Mucosa of rectum (tissue), 2 donors: ENCODE data around the gene LHPP.
A peak's percentile ranks its signal among the peaks of the same experiment; 100 is the strongest.

Experiments
- H3K27ac ChIP-seq, 2 donors: one replicate each; pipeline ENCODE4 v1.7.0; 2013; ENCODE audit warnings: inconsistent platforms in 2 of 2, low read depth in 2 of 2, low read length in 2 of 2
- H3K27me3 ChIP-seq, 2 donors: one replicate each; pipeline ENCODE4 v1.7.0; 2013; ENCODE audit warnings: low read length in 2 of 2; ENCODE audit not compliant: control insufficient read depth in 2 of 2, insufficient read depth in 2 of 2
- H3K36me3 ChIP-seq, 2 donors: one replicate each; pipeline ENCODE4 v1.7.0; 2013; ENCODE audit warnings: low read length in 2 of 2; ENCODE audit not compliant: control insufficient read depth in 2 of 2, insufficient read depth in 2 of 2
- H3K4me1 ChIP-seq, 2 donors: one replicate each; pipeline ENCODE4 v1.7.0; 2013; ENCODE audit warnings: low read length in 2 of 2, mild to moderate bottlenecking in 1 of 2; ENCODE audit not compliant: control insufficient read depth in 2 of 2, insufficient read depth in 2 of 2
- H3K4me3 ChIP-seq, 2 donors: one replicate each; pipeline ENCODE4 v1.7.0; 2013; ENCODE audit warnings: low read length in 2 of 2
- H3K9ac ChIP-seq, 2 donors: one replicate each; pipeline ENCODE4 v1.7.0; 2013; ENCODE audit warnings: low read length in 2 of 2, low read depth in 1 of 2, mild to moderate bottlenecking in 1 of 2
- H3K9me3 ChIP-seq, 2 donors: one replicate each; pipeline ENCODE4 v1.7.0; 2013; ENCODE audit warnings: low read length in 2 of 2; ENCODE audit not compliant: control insufficient read depth in 2 of 2
- donor health status: healthy.
- donor health status: Normal muscosa, but diverticular disease.

LHPP gene

DNA sequence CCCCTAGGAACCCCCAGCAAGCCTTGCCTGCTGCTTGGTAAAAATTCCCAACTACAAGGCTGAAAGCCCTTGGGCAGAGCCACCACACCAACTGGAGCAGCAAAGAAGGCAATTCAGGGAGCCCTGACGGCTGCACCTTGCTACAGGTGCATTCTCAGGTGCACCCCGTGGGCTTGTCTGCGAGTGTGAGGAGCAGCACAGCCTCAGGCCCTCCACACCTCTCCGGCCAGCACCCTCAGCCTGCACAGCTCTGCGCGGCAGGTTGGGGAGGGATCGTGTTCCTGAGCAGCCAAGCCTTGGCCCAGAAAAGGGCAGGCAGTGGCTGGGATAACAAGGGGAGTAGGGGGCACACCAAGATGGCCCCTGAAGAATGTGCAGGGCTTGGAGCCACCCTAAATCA is 178.4 kb downstream of the LHPP start:
- Histone ChIP-seq H3K9me3 (no peaks in the 10 kb centered on the region), H3K36me3 (peaks cover 9 to 10% of the 10 kb centered on the region in 2 donors), H3K4me1 (peaks cover 10 to 19% of the 10 kb centered on the region in 2 donors), H3K27me3 (no peaks in the 10 kb centered on the region), H3K9ac (no peak overlapping the region), H3K4me3 (no peak overlapping the region), H3K27ac (peak overlapping the region in 1 of 2 donors; percentile 68)

DNA sequence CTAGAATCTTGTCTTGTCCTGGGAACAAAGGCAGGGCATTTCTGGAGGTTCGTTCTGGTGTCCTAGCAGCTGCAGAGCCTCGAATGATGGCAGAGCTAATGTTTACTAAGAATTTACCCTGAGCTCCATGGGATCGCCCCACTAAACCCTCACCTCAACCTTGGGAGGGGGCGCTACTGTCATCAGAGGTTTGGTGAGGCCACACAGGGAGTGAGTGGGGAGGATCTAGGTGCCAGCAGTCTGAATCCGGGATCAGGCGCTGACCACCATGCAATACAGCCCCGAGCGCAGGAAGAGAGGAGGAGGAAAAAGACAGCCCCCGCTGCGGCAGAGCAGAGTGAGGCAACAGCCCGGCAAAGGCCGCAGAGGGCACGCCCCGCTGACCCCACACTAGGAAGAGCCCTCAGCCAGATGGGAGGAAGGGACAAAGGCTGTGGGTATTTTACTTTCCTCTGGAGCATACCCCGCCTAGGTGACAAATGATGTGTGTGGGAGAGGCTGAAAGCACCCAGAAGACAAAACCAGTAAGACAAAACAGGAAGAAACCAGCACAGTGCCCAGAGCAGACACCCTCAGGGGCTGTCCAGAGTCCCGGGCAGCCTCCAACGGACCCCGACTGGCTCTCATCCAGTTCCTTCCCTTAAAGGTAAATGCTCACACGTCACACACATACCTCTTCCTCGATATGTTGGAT is 179.1 kb downstream of the LHPP start:
- Histone ChIP-seq H3K9me3 (no peaks in the 10 kb centered on the region), H3K4me1 (peaks cover 10 to 19% of the 10 kb centered on the region in 2 donors), H3K36me3 (peaks cover 9 to 10% of the 10 kb centered on the region in 2 donors), H3K27ac (peak overlapping the region; percentile 33 to 68), H3K27me3 (no peaks in the 10 kb centered on the region), H3K9ac (no peak overlapping the region), H3K4me3 (no peak overlapping the region)

DNA sequence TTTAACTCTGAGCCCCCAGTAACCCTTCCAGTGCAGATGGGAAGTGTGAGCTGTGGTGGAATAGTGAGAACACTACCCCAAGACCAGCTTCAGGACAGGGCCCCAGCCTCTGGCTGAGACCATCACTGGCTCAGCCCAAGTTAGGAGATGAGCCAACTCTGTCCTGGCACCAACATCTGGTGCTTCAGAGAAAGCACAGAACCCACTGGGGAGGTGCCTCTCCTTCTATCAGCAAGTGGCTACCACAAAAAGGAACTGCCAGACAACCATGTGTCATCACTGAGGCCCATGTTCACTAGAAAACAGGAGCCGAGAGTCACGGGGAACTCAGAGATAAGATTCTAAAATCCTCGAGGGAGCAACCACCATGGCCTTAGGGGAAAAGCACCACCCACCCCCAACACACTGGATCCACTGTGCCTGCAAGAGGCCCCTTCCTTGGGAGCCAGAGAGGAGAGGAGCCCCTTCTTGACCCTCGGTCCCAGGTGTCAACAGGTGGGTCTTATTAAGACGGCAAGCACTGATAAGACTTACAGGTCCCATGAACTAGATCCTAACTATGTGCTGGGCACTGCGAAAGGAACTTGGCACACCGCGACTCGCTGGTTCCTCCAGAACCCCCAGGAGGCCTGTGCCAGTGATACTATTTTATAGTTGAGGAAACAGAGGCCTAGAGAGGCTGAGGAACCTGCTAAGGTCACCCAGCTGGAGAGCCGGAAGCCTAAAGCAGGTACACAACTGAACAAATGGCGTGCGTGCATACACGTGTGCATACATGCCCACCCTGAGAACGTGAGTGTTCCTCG is 179.9 kb downstream of the LHPP start:
- H3K36me3 ChIP-seq: peaks cover 9 to 10% of the 10 kb centered on the region in 2 donors
- H3K9ac ChIP-seq: peak overlapping the region in 1 of 2 donors; percentile 0
- no peaks in the 10 kb centered on the region for H3K9me3 ChIP-seq
- H3K4me3 ChIP-seq: no peak overlapping the region
- no peaks in the 10 kb centered on the region for H3K27me3 ChIP-seq
- peaks cover 11 to 26% of the 10 kb centered on the region in 2 donors for H3K4me1 ChIP-seq
- H3K27ac ChIP-seq: peak overlapping the region; percentile 33 to 68

DNA sequence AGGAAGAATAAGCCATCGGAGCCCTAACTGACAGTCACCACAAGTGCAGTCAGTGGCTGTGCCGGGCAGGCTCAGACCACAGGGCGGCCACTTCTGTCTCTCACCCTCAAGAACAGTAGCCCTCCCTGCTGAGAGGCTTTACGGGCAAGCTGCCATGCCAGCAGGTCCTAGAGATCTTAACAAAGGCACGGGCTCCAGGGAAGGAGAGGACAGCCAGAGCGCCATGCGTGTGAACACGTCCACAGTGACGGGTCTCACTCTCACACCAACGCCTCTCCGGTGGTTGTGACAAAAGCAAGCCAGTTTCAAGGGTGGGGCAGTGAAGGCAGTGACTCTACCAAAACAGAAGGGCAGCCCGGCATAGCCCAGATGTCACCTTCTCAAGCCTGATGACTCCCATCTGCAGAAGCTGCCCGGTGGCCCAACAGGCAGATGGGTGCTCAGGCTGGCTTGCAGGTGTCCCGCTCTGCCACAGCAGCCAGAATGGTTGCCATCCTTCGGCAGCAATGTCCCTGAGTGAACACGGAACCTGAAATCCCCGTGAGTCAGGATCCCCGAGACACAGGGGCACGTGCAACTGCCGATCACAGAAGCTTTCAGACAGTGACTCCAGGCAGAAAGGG is 180.6 kb downstream of the LHPP start:
- H3K27ac ChIP-seq: peak overlapping the region; percentile 33 to 68

DNA sequence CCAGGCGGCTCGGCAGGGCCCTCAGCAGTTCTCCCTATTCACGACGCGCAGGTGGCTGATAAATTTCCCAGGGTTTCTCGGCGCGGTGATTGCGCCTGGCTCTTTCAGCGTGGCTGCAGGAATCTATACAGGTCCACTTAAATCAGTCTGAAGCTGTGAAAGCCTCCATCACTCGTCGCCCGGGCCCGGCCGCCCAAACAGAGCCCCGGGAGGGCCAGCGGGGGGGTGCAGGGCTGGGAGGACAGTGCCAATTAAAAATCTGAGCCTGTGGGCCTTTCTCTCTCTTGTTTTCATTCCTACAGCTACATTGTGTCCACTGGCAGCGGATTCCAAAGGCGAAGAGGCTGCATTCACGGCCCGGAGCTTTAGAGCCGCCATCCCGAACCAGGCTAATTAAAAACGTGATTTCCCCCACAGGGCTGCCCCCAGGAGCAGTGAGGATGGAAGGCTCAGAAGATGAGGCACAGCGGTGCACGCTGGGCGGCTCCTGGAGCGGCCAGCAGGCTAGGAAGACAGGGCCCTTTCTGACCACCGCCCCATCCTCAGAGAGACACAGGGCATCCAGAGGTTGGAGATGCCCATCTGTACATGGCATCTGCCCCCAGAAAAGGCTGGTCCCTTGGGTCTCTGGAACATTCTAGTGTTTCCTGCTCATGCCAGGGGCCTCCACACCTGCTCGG is 181.8 kb downstream of the LHPP start:
- H3K27ac ChIP-seq: no peak overlapping the region
- peaks cover 5 to 10% of the 10 kb centered on the region in 2 donors for H3K36me3 ChIP-seq
- H3K27me3 ChIP-seq: no peaks in the 10 kb centered on the region
- peaks cover 30 to 41% of the 10 kb centered on the region in 2 donors for H3K4me1 ChIP-seq
- no peak overlapping the region for H3K9ac ChIP-seq
- no peaks in the 10 kb centered on the region for H3K9me3 ChIP-seq
- H3K4me3 ChIP-seq: no peak overlapping the region

More for the DNA sequence above, 180.6 kb downstream of the LHPP start:
- Histone ChIP-seq H3K9ac (peak overlapping the region in 1 of 2 donors; percentile 0), H3K27me3 (no peaks in the 10 kb centered on the region), H3K4me1 (peaks cover 18 to 29% of the 10 kb centered on the region in 2 donors), H3K4me3 (no peak overlapping the region), H3K36me3 (peaks cover 6 to 10% of the 10 kb centered on the region in 2 donors), H3K9me3 (no peaks in the 10 kb centered on the region)

DNA sequence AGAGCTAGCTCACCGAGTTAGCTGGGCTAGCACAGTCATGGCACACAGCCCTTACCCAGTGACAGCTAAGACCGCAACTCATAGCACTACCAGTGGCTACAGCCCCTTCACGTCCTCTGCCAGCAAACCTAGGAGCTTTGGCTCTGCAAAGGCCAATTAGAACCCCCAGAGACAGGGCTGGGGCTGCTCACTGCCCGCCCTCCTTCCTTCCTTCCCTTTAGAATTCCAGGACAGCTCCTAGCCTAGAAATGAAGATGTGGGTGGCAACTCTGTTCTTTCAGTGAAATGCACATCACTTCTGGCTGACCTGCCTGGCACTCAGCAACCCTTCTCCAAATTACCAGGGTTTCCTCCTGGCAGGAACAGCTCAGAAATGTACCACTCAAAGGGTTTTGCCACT is 182.6 kb downstream of the LHPP start:
- Histone ChIP-seq H3K36me3 (peaks cover 5 to 10% of the 10 kb centered on the region in 2 donors), H3K9me3 (no peaks in the 10 kb centered on the region), H3K9ac (no peak overlapping the region), H3K4me1 (peaks cover 38 to 49% of the 10 kb centered on the region in 2 donors), H3K27me3 (no peaks in the 10 kb centered on the region), H3K4me3 (no peak overlapping the region), H3K27ac (no peak overlapping the region)

DNA sequence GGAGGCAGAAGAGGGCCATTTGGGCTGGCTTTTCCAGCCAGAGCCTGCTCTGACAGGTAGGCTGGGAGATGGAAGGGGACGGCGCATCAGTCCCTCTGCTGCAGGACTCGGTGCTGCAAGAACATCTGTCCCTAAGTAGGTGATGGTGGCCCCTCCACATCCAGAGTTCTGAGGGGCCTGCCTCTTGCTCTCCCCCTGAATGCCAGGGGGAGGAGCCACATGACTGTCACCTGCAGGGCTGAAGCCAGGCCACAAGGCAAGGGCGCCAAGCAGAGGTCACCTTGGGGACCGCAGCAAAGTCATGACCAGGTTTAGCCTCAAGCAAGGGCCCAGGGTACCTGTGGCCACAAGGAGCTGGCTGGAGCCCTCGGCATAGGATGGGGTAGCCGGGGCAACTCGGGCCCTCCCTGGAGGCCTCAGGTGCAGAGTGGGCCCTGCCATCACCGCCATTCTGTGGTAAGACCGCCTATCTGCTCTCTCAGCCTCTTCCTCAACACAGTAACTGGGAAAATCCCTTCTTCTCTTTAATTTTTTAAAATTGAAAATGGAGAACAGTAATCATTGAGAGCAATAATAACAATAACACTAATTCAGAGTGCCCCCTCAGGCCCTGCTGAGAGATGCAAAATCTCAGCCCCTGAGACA is 183.3 kb downstream of the LHPP start:
- H3K27me3 ChIP-seq: no peaks in the 10 kb centered on the region
- peaks cover 41 to 52% of the 10 kb centered on the region in 2 donors for H3K4me1 ChIP-seq
- no peak overlapping the region for H3K4me3 ChIP-seq
- H3K9me3 ChIP-seq: no peaks in the 10 kb centered on the region
- H3K9ac ChIP-seq: no peak overlapping the region
- no peak overlapping the region for H3K27ac ChIP-seq
- peaks cover 5 to 10% of the 10 kb centered on the region in 2 donors for H3K36me3 ChIP-seq

DNA sequence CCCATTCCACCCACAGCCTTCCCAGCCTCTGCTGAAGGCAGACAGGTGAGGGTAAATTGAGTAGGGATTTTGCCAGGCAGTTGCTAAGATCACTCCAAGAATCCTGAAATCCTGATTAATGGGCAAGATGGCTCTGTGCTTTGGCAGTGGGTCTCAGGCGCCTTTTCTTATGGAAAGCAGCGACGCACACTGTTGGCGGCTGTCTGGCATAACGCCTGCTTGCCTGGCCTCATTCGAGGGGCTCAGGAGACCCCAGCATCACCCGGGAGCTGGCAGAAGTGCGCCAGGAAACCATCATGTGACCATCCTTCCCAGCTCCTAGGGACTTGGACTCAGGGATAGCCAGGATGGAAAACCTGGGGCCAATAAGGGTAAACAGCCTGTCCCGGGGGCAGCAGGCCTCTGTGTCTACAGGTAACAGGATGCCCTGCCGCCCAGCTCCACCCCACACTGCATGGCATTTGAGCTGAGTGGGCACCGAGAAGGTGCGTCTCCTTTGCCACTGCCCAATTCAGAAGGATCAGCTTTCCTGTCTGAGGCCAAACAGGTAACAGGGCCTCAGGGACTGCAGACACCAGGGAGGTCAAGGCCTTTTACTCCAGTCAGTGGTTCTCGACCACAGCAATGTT is 184.0 kb downstream of the LHPP start:
- H3K27ac ChIP-seq: peak overlapping the region in 1 of 2 donors; percentile 78
- peaks cover 41 to 54% of the 10 kb centered on the region in 2 donors for H3K4me1 ChIP-seq
- no peak overlapping the region for H3K9ac ChIP-seq
- H3K27me3 ChIP-seq: no peaks in the 10 kb centered on the region
- H3K4me3 ChIP-seq: no peak overlapping the region
- no peaks in the 10 kb centered on the region for H3K9me3 ChIP-seq
- H3K36me3 ChIP-seq: peaks cover 9 to 14% of the 10 kb centered on the region in 2 donors
